Activated B cell treated with CpG ODN at 0.5 μM for 24 hours (primary cell): Measurements from ENCODE around the gene GET4. TPM values are rescaled to one million over a fixed set of nuclear protein-coding genes. Genes with fewer than 3 reads are reported as not detected.

Experiments
- ATAC-seq: fragments of 200-7000 bp; cut with Tn5 transposase; one replicate; pipeline ENCODE4 v1.10.0; 2021; ENCODE audit warnings: low read depth, mild to moderate bottlenecking, moderate library complexity
- CTCF ChIA-PET: fragments of 350-600 bp; sonication (Branson Sonifier 250); formaldehyde crosslinking; loops from one replicate; lab custom pipeline; 2021; ENCODE audit warnings: antibody characterized with exemption; lab: Charles Lee
- POLR2A ChIA-PET: fragments of 350-600 bp; sonication (Branson Sonifier 250); formaldehyde crosslinking; loops from one replicate; lab custom pipeline; 2021; ENCODE audit warnings: antibody characterized with exemption; lab: Charles Lee
- DNase-seq: peaks from one replicate; pipeline ENCODE4 v3.0.0; 2022
- H3K27ac Mint-ChIP-seq: one replicate; pipeline ENCODE4 v1.8.0; 2020; ENCODE audit warnings: mixed read lengths
- H3K27me3 Mint-ChIP-seq: one replicate; pipeline ENCODE4 v1.8.0; 2021; ENCODE audit warnings: mixed read lengths
- H3K36me3 Mint-ChIP-seq: one replicate; pipeline ENCODE4 v1.8.0; 2021; ENCODE audit warnings: low read depth, mixed read lengths
- H3K4me1 Mint-ChIP-seq: one replicate; pipeline ENCODE4 v1.8.0; 2021; ENCODE audit warnings: mixed read lengths
- H3K4me3 Mint-ChIP-seq: one replicate; pipeline ENCODE4 v1.8.0; 2020; ENCODE audit warnings: mild to moderate bottlenecking, mixed read lengths
- H3K9me3 Mint-ChIP-seq: one replicate; pipeline ENCODE4 v1.8.0; 2020; ENCODE audit warnings: mixed read lengths
- CTCF ChIP-seq: fragments of 200-600 bp; IDR thresholded peaks from one replicate; pipeline ENCODE4 v1.8.0; 2022; ENCODE audit warnings: antibody characterized with exemption, mild to moderate bottlenecking
- intact Hi-C: fragments of 100-400 bp; cut with micrococcal nuclease; formaldehyde crosslinking; loops from one replicate; pipeline ENCODE4 v1.15.1; 2024
- total RNA-seq: library from RNA; stranded (reverse); gene quantifications from 2 replicates; pipeline ENCODE4 v1.2.3, GENCODE V29; 2022

The GET4 gene
- total RNA-seq, 1 donor from 2014 or later: 41.4 TPM

- ChIA-PET CTCF (interaction anchor here (0.7 to 2.6 kb wide), 6 partner anchors 23 to 552 kb away, joined by 3 to 25 read pairs (median 4); partner anchors contain the start of gene SUN1), POLR2A (interaction anchor here (1.0 to 1.5 kb wide), 2 partner anchors 38 to 61 kb away, joined by 3 read pairs; no protein-coding TSS in a partner anchor)
- no peak overlapping the region for H3K4me3 Mint-ChIP-seq
- H3K27me3 Mint-ChIP-seq: no peaks in the 10 kb centered on the region
- H3K36me3 Mint-ChIP-seq: peaks cover 43% of the 10 kb centered on the region
- no peak for TF ChIP-seq CTCF
- DNase-seq (no peak), ATAC-seq (no peak)
- peaks cover 32% of the 10 kb centered on the region for H3K4me1 Mint-ChIP-seq
- no peak overlapping the region for H3K27ac Mint-ChIP-seq
- intact Hi-C loops: loop anchor here (10.0 kb wide), 1 partner anchor 349 kb away; no protein-coding TSS in a partner anchor
- no peaks in the 10 kb centered on the region for H3K9me3 Mint-ChIP-seq
Observed at GRCh38 chr7:874031-874749, 2.2 kb upstream of the GET4 start.

GRCh38 chr7:875051-875450 lies 1.3 kb upstream of the GET4 start:
- peak overlapping the region; percentile 35 for H3K27ac Mint-ChIP-seq
- no peak for ATAC-seq
- no peak for TF ChIP-seq CTCF
- H3K4me3 Mint-ChIP-seq: no peak overlapping the region
- intact Hi-C loops: loop anchor here (5.0 to 10.0 kb wide), 2 partner anchors 262 to 350 kb away; a partner anchor contains a TSS
- peaks cover 36% of the 10 kb centered on the region for H3K4me1 Mint-ChIP-seq
- DNase-seq: no peak
- CTCF ChIA-PET: interaction anchor here (1.3 kb wide), 1 partner anchor 118 kb away, joined by 3 read pairs; no protein-coding TSS in a partner anchor
- peaks cover 39% of the 10 kb centered on the region for H3K36me3 Mint-ChIP-seq
- H3K9me3 Mint-ChIP-seq: no peaks in the 10 kb centered on the region
- POLR2A ChIA-PET: interaction anchor here (0.7 to 2.2 kb wide), 6 partner anchors 43 to 726 kb away, joined by 3 to 17 read pairs (median 3); partner anchors contain the start of genes COX19 and SUN1
- H3K27me3 Mint-ChIP-seq: no peaks in the 10 kb centered on the region

GRCh38 chr7:875476-876076 lies 778 bp upstream of the GET4 start:
- ATAC-seq (no peak), DNase-seq (no peak)
- no peak for TF ChIP-seq CTCF
- Mint-ChIP-seq H3K27ac (peak overlapping the region; percentile 35), H3K36me3 (peaks cover 36% of the 10 kb centered on the region), H3K27me3 (no peaks in the 10 kb centered on the region), H3K9me3 (no peaks in the 10 kb centered on the region), H3K4me3 (no peak overlapping the region), H3K4me1 (peaks cover 35% of the 10 kb centered on the region)
- CTCF ChIA-PET: interaction anchor here (0.8 to 1.3 kb wide), 2 partner anchors 117 to 543 kb away, joined by 3 read pairs; no protein-coding TSS in a partner anchor
- POLR2A ChIA-PET: interaction anchor here (0.7 to 2.2 kb wide), 7 partner anchors 44 to 726 kb away, joined by 3 to 17 read pairs (median 3); partner anchors contain the start of genes COX19 and SUN1
- intact Hi-C loops: loop anchor here (1.0 to 10.0 kb wide), 11 partner anchors 35 to 351 kb away; partner anchors contain the start of genes ADAP1, COX19, DNAAF5 and PRKAR1B

GRCh38 chr7:876972-877311 lies 588 bp downstream of the GET4 start:
- DNase-seq: no peak
- peak overlapping the region; percentile 91 for H3K4me3 Mint-ChIP-seq
- intact Hi-C loops: loop anchor here (1.0 to 10.0 kb wide), 11 partner anchors 34 to 352 kb away; partner anchors contain the start of genes ADAP1, COX19, DNAAF5 and PRKAR1B
- peaks cover 35% of the 10 kb centered on the region for H3K4me1 Mint-ChIP-seq
- ATAC-seq: peak; percentile 9
- no peak for TF ChIP-seq CTCF
- peak overlapping the region; percentile 87 for H3K27ac Mint-ChIP-seq
- POLR2A ChIA-PET: interaction anchor here (0.9 to 2.2 kb wide), 4 partner anchors 60 to 273 kb away, joined by 4 to 6 read pairs (median 5); partner anchors contain the start of gene COX19
- H3K9me3 Mint-ChIP-seq: no peaks in the 10 kb centered on the region
- CTCF ChIA-PET: no interaction called here
- H3K27me3 Mint-ChIP-seq: no peaks in the 10 kb centered on the region
- H3K36me3 Mint-ChIP-seq: peaks cover 28% of the 10 kb centered on the region
